HCT116 (cell line): ENCODE results near the gene UCN3.

ENCODE experiments used
- CTCF ChIP-seq, 3 experiments: fragments of 200-600 bp in 1 of 3; sonication (generic) in 1 of 3; IDR thresholded peaks in 2 of 3; conservative IDR thresholded peaks in 1 of 3; 2 replicates each; pipeline ENCODE4 v1.5.1; 2012 to 2017; ENCODE audit warnings: low read depth in 2 of 3, low read length in 2 of 3, antibody characterized with exemption in 1 of 3, borderline replicate concordance in 1 of 3, control low read depth in 1 of 3, mild to moderate bottlenecking in 1 of 3, mixed read lengths in 1 of 3, mixed run types in 1 of 3, moderate library complexity in 1 of 3; ENCODE audit not compliant: insufficient read depth in 1 of 3
- EZH2 ChIP-seq: fragments of 200-600 bp; sonication (generic); IDR thresholded peaks from 2 replicates; pipeline ENCODE4 v1.6.1; 2017; ENCODE audit warnings: antibody characterized with exemption, mixed run types
- JUND ChIP-seq: IDR thresholded peaks from 2 replicates; pipeline ENCODE4 v1.6.1; 2012
- POLR2A ChIP-seq: IDR thresholded peaks from 2 replicates; pipeline ENCODE4 v1.7.0; 2011; ENCODE audit warnings: borderline replicate concordance; ENCODE audit not compliant: insufficient read depth, insufficient read length; ENCODE audit errors: extremely low read depth
- REST ChIP-seq: IDR thresholded peaks from 2 replicates; pipeline ENCODE4 v1.6.1; 2012; ENCODE audit warnings: low read depth
- SIN3A ChIP-seq: IDR thresholded peaks from 2 replicates; pipeline ENCODE4 v1.6.1; 2012; ENCODE audit warnings: low read depth
- YY1 ChIP-seq: IDR thresholded peaks from 2 replicates; pipeline ENCODE4 v1.6.1; 2011; ENCODE audit warnings: low read length, low read depth, moderate library complexity, mild to moderate bottlenecking; ENCODE audit not compliant: insufficient replicate concordance; ENCODE audit errors: extremely low read depth

GRCh38 chr10:5396556-5397300 lies 32.0 kb downstream of the UCN3 start:
- TF ChIP-seq CTCF (IDR thresholded peaks at IDR 0.05 in 2 of 3, conservative IDR thresholded peaks at IDR 0.05 in 1 of 3; ENCODE audit: borderline replicate concordance in 1 of 3, insufficient read depth in 1 of 3, low read depth in 2 of 3, low read length in 2 of 3) (no peak), JUND (no peak), POLR2A (no peak), SIN3A (no peak), REST (no peak), EZH2 (no peak), YY1 (no peak)
